Smooth muscle cell of the brain vasculature (primary cell): Measurements from ENCODE around the gene IL2RG.

ENCODE experiments used
- DNase-seq: peaks from one replicate; pipeline ENCODE4 v3.0.0-alpha.2; 2012; ENCODE audit warnings: low read depth, low spot score

IL2RG gene

GRCh38 chrX:71107762-71108360, 3.5 kb downstream of the IL2RG start:
- DNase-seq, result no peak

- no peak for DNase-seq
Measured at GRCh38 chrX:71107245-71107644, 4.1 kb downstream of the IL2RG start.

GRCh38 chrX:71106427-71106826, 5.0 kb downstream of the IL2RG start, which contains the start of gene CXorf65:
TSS of gene CXorf65 (minus strand) at chrX:71106740. CDS start at chrX:71106556, 184 bp downstream.
- no peak for DNase-seq

GRCh38 chrX:71105628-71106027, 5.7 kb downstream of the IL2RG start:
- DNase-seq, result no peak

GRCh38 chrX:71103110-71103983, 8.0 kb downstream of the IL2RG start:
- DNase-seq, result no peak

- DNase-seq, result no peak
Measured at GRCh38 chrX:71102292-71102691, 9.1 kb downstream of the IL2RG start.

- DNase-seq, result no peak
Measured at GRCh38 chrX:71100581-71101505, 10.5 kb downstream of the IL2RG start.

GRCh38 chrX:71099736-71100135, 11.6 kb downstream of the IL2RG start:
- no peak for DNase-seq

GRCh38 chrX:71098951-71099506, 12.3 kb downstream of the IL2RG start:
- DNase-seq, result no peak

- no peak for DNase-seq
Measured at GRCh38 chrX:71098302-71098701, 13.1 kb downstream of the IL2RG start.

- DNase-seq, result no peak
Measured at GRCh38 chrX:71096760-71097032, 14.7 kb downstream of the IL2RG start.

- DNase-seq, result no peak
Measured at GRCh38 chrX:71095981-71096759, 15.2 kb downstream of the IL2RG start.

GRCh38 chrX:71095555-71095980, 15.8 kb downstream of the IL2RG start, which contains the start of gene FOXO4:
TSS of gene FOXO4 (plus strand) at chrX:71095851. CDS start at chrX:71096529, 678 bp downstream.
- peak; percentile 65 for DNase-seq

- no peak for DNase-seq
Measured at GRCh38 chrX:71095033-71095432, 16.3 kb downstream of the IL2RG start.

- DNase-seq, result no peak
Measured at GRCh38 chrX:71091263-71091662, 20.1 kb downstream of the IL2RG start.

GRCh38 chrX:71085900-71086299, 25.5 kb downstream of the IL2RG start:
- no peak for DNase-seq

- no peak for DNase-seq
Measured at GRCh38 chrX:71082822-71083221, 28.6 kb downstream of the IL2RG start.

- no peak for DNase-seq
Measured at GRCh38 chrX:71082124-71082647, 29.2 kb downstream of the IL2RG start.

- no peak for DNase-seq
Measured at GRCh38 chrX:71081330-71082123, 29.9 kb downstream of the IL2RG start.

GRCh38 chrX:71070531-71070930, 40.8 kb downstream of the IL2RG start:
- no peak for DNase-seq
